Keratinocyte (primary cell): ENCODE data around the gene LSP1. TPM values are rescaled to one million over a fixed set of nuclear protein-coding genes. Genes with fewer than 3 reads are reported as not detected.

Experiments used
- DNase-seq: peaks from one replicate; pipeline ENCODE4 v3.0.0-alpha.2; 2011; ENCODE audit warnings: low read depth, missing footprints, low spot score
- FAIRE-seq: peaks from 2 replicates; lab custom pipeline; 2011; peaks lifted over from hg19 to GRCh38; lab: Jason Lieb, UNC
- H2AFZ ChIP-seq: 2 replicates; pipeline ENCODE4 v1.6.0; 2012; ENCODE audit warnings: low read length, control low read depth, inconsistent platforms; ENCODE audit not compliant: control insufficient read depth
- H3K27ac ChIP-seq: 2 replicates; pipeline ENCODE4 v1.5.1; 2011; ENCODE audit warnings: low read length; ENCODE audit not compliant: control insufficient read depth, insufficient read depth
- H3K27me3 ChIP-seq: 3 replicates; pipeline ENCODE4 v1.6.0; 2011; ENCODE audit warnings: low read length; ENCODE audit not compliant: control insufficient read depth, insufficient read depth; ENCODE audit errors: extremely low read depth
- H3K36me3 ChIP-seq, 2 experiments: 2 replicates in 1 of 2; 3 replicates in 1 of 2; pipeline ENCODE4 v1.5.1; 2011; ENCODE audit warnings: low read length in 2 of 2, mild to moderate bottlenecking in 1 of 2; ENCODE audit not compliant: control insufficient read depth in 2 of 2, insufficient read depth in 2 of 2; ENCODE audit errors: extremely low read depth in 1 of 2
- H3K4me1 ChIP-seq: 3 replicates; pipeline ENCODE4 v1.5.1; 2011; ENCODE audit warnings: low read length; ENCODE audit not compliant: control insufficient read depth, insufficient read depth; ENCODE audit errors: extremely low read depth
- H3K4me2 ChIP-seq: 3 replicates; pipeline ENCODE4 v1.6.0; 2011; ENCODE audit warnings: low read depth, low read length; ENCODE audit not compliant: control insufficient read depth, insufficient read depth; ENCODE audit errors: extremely low read depth
- H3K4me3 ChIP-seq, 3 experiments: fragments of 200-600 bp in 1 of 3; sonication (generic) in 1 of 3; 2 replicates in 2 of 3; 3 replicates in 1 of 3; pipeline ENCODE4 v1.5.1; 2011 to 2016; ENCODE audit warnings: low read length in 3 of 3, mild to moderate bottlenecking in 3 of 3, control low read depth in 2 of 3, inconsistent platforms in 1 of 3, low read depth in 1 of 3, mixed read lengths in 1 of 3, mixed run types in 1 of 3, moderate library complexity in 1 of 3; ENCODE audit not compliant: control insufficient read depth in 2 of 3, insufficient read depth in 2 of 3; ENCODE audit errors: extremely low read depth in 1 of 3
- H3K79me2 ChIP-seq: 2 replicates; pipeline ENCODE4 v1.6.0; 2012; ENCODE audit warnings: low read length; ENCODE audit not compliant: control insufficient read depth, insufficient read depth
- H3K9ac ChIP-seq: 3 replicates; pipeline ENCODE4 v1.6.0; 2011; ENCODE audit warnings: low read length; ENCODE audit not compliant: control insufficient read depth, insufficient read depth; ENCODE audit errors: extremely low read depth
- H3K9me1 ChIP-seq: 3 replicates; pipeline ENCODE4 v1.6.0; 2011; ENCODE audit warnings: low read length; ENCODE audit not compliant: control insufficient read depth, insufficient read depth; ENCODE audit errors: extremely low read depth
- H3K9me3 ChIP-seq: 2 replicates; pipeline ENCODE4 v1.5.1; 2012; ENCODE audit warnings: low read depth, low read length; ENCODE audit not compliant: control insufficient read depth
- H4K20me1 ChIP-seq: 3 replicates; pipeline ENCODE4 v1.6.0; 2011; ENCODE audit warnings: low read length; ENCODE audit not compliant: control insufficient read depth, insufficient read depth; ENCODE audit errors: extremely low read depth
- EZH2 ChIP-seq: IDR thresholded peaks from one replicate; pipeline ENCODE4 v1.6.1; 2012; ENCODE audit warnings: inconsistent platforms, mild to moderate bottlenecking, low read length, moderate library complexity
- dilution Hi-C: fragments of 300-500 bp; cut with MboI; formaldehyde crosslinking; loops from one replicate; pipeline ENCODE4 v1.7.0; 2020; ENCODE audit warnings: low sequenced_read_pairs; ENCODE audit not compliant: extremely low pct_ligation_motif_present
- polyA plus RNA-seq, 5 experiments: library from polyadenylated mRNA; depleted of rRNA in 3 of 5; stranded (reverse) in 3 of 5; stranded (forward) in 1 of 5; unstranded in 1 of 5; fragments of >200 nt; gene quantifications; 1 replicate in 1 of 5; 2 replicates in 3 of 5; 3 replicates in 1 of 5; pipeline versions ENCODE4 v1.2.1 to v1.2.3, GENCODE V29; 2011 to 2012; ENCODE audit warnings: missing spikeins in 2 of 5, low read depth in 1 of 5, low replicate concordance in 1 of 5
- TF ChIP-seq, protein P1 (sequence below), 3 experiments: IDR thresholded peaks in 1 of 3; conservative IDR thresholded peaks in 1 of 3; optimal IDR thresholded peaks in 1 of 3; 2 replicates in 2 of 3; 3 replicates in 1 of 3; pipeline versions ENCODE3 to v1.5.1; 2011; ENCODE audit warnings: low read length in 3 of 3, mild to moderate bottlenecking in 3 of 3, moderate library complexity in 2 of 3, control low read depth in 1 of 3, inconsistent platforms in 1 of 3; ENCODE audit not compliant: insufficient read depth in 2 of 3; ENCODE audit errors: extremely low read depth in 1 of 3

Gene LSP1
- polyA plus RNA-seq, 1 donor (not counting 4 experiments of a cell fraction or from before 2014, with no cell fraction given) = 0.94 TPM

DNA sequence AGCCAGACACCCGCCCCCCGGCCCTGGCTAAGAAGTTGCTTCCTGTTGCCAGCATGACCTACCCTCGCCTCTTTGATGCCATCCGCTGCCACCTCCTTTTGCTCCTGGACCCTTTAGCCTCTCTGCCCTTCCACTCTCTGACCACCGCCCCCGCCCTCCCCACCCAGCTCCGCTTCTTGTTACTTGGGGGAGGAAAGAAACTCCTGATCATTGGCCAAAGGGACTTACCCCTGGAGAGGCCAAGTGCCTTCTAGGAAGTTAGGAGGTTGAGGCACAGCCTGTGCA lies 38.9 kb downstream of the LSP1 start, which contains the start of gene PRR33:
Gene PRR33, minus strand, starts transcription at position 65 of the 285 bp plus-strand sequence. CDS start 1,311 bp downstream, outside the sequence.
- H3K79me2 ChIP-seq = no peaks in the 10 kb centered on the region
- H3K4me3 ChIP-seq = no peak within 1 kb of the TSS
- H3K36me3 ChIP-seq = no peaks in the 10 kb centered on the region
- no peak within 1 kb of the TSS for H3K4me2 ChIP-seq
- H3K4me1 ChIP-seq = no peaks in the 10 kb centered on the region
- H4K20me1 ChIP-seq = no peaks in the 10 kb centered on the region
- no peaks in the 10 kb centered on the region for H3K9me3 ChIP-seq
- no peak within 1 kb of the TSS for H3K9ac ChIP-seq
- H3K9me1 ChIP-seq = no peaks in the 10 kb centered on the region
- dilution Hi-C loops = no loop called here
- DNase-seq (no peak), FAIRE-seq (no peak)
- no peak within 1 kb of the TSS for H3K27ac ChIP-seq
- H2AFZ ChIP-seq = no peak within 1 kb of the TSS
- TF ChIP-seq EZH2 = no peak
- TF ChIP-seq, protein P1, sequence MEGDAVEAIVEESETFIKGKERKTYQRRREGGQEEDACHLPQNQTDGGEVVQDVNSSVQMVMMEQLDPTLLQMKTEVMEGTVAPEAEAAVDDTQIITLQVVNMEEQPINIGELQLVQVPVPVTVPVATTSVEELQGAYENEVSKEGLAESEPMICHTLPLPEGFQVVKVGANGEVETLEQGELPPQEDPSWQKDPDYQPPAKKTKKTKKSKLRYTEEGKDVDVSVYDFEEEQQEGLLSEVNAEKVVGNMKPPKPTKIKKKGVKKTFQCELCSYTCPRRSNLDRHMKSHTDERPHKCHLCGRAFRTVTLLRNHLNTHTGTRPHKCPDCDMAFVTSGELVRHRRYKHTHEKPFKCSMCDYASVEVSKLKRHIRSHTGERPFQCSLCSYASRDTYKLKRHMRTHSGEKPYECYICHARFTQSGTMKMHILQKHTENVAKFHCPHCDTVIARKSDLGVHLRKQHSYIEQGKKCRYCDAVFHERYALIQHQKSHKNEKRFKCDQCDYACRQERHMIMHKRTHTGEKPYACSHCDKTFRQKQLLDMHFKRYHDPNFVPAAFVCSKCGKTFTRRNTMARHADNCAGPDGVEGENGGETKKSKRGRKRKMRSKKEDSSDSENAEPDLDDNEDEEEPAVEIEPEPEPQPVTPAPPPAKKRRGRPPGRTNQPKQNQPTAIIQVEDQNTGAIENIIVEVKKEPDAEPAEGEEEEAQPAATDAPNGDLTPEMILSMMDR (optimal IDR thresholded peaks at IDR 0.05 in 1 of 3, IDR thresholded peaks at IDR 0.05 in 1 of 3, conservative IDR thresholded peaks at IDR 0.05 in 1 of 3; ENCODE audit: extremely low read depth in 1 of 3, insufficient read depth in 2 of 3, low read length in 3 of 3) = no peak
- H3K27me3 ChIP-seq = peaks cover 3% of the 10 kb centered on the region

- TF ChIP-seq EZH2 = no peak
- TF ChIP-seq, protein P1 (optimal IDR thresholded peaks at IDR 0.05 in 1 of 3, IDR thresholded peaks at IDR 0.05 in 1 of 3, conservative IDR thresholded peaks at IDR 0.05 in 1 of 3; ENCODE audit: extremely low read depth in 1 of 3, insufficient read depth in 2 of 3, low read length in 3 of 3) = no peak
- no peaks in the 10 kb centered on the region for H3K36me3 ChIP-seq
- H3K79me2 ChIP-seq = no peaks in the 10 kb centered on the region
- no peaks in the 10 kb centered on the region for H3K9me1 ChIP-seq
- H3K4me1 ChIP-seq = no peaks in the 10 kb centered on the region
- no peak for DNase-seq
- peaks cover 3% of the 10 kb centered on the region for H3K27me3 ChIP-seq
- no peak overlapping the region for H3K4me3 ChIP-seq
- no peaks in the 10 kb centered on the region for H3K9me3 ChIP-seq
- no peak overlapping the region for H3K9ac ChIP-seq
- dilution Hi-C loops = no loop called here
- no peaks in the 10 kb centered on the region for H4K20me1 ChIP-seq
- no peak overlapping the region for H3K4me2 ChIP-seq
- no peak overlapping the region for H2AFZ ChIP-seq
- FAIRE-seq = no peak
- no peak overlapping the region for H3K27ac ChIP-seq
Measured at GRCh38 chr11:1892116-1892515, 39.2 kb downstream of the LSP1 start.
